ENCODE data around the gene ACYP1. TPM values are rescaled to one million over a fixed set of nuclear protein-coding genes. Genes with fewer than 3 reads are reported as not detected.

ACYP1 gene
- total RNA-seq, 1 donor from 2014 or later, result 42.8 TPM

DNA sequence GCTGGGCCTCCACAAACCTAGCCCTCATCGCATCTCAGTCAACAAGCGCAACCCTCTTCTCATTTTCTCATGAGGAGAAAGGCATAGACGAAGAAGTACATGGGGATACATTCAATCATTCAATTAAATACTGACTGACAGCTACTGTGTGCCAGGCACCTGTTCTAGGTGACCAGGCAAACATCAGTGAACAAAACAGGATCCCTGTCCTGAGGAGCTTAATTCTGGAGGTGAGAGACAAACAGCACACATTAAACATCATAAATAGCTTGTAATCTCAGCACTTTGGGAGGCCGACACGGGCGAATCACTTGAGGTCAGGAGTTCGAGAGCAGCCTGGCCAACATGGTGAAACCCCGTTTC lies 362 bp upstream of the ACYP1 start:
- DNase-seq (ENCODE audit: low spot score), result no peak
- intact Hi-C loops (cut with micrococcal nuclease), result loop anchor here (5.0 kb wide), 1 partner anchor 62 kb away; the partner anchor contains the start of gene EIF2B2
- Mint-ChIP-seq H3K27me3 (ENCODE audit: low read depth) (no peaks in the 10 kb centered on the region), H3K27ac (peak overlapping the region; percentile 94), H3K4me3 (ENCODE audit: low read depth) (peak overlapping the region; percentile 99), H3K36me3 (ENCODE audit: low read depth) (peaks cover 31% of the 10 kb centered on the region), H3K4me1 (ENCODE audit: low read depth) (peaks cover 27% of the 10 kb centered on the region), H3K9me3 (peaks cover 3% of the 10 kb centered on the region)

DNA sequence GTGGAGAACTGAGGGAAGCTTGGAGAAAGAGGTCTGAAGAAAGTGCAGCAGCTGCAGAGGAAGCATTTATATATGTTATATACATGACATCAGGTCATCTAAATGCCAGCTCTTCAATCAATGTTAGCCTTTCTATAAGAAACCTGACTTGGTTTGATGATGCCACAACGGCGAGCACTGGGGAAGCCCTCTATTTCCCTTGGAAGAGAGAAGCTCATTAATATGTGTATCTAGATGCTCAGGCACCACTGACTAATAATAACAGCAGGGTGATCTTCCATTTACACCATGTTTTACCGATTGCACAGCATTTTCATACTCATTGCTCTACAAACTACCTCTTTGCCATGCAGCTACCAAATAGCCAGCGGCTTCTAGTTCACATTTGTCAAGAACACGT lies 811 bp downstream of the ACYP1 start:
- H3K27ac Mint-ChIP-seq, result peak overlapping the region; percentile 94
- peak overlapping the region; percentile 99 for H3K4me3 Mint-ChIP-seq (ENCODE audit: low read depth)
- peaks cover 3% of the 10 kb centered on the region for H3K9me3 Mint-ChIP-seq
- no peak for DNase-seq (ENCODE audit: low spot score)
- peaks cover 27% of the 10 kb centered on the region for H3K4me1 Mint-ChIP-seq (ENCODE audit: low read depth)
- no peaks in the 10 kb centered on the region for H3K27me3 Mint-ChIP-seq (ENCODE audit: low read depth)
- peaks cover 39% of the 10 kb centered on the region for H3K36me3 Mint-ChIP-seq (ENCODE audit: low read depth)
- intact Hi-C loops (cut with micrococcal nuclease), result loop anchor here (1.0 to 5.0 kb wide), 2 partner anchors 12 to 61 kb away; partner anchors contain the start of genes EIF2B2 and MLH3

DNA sequence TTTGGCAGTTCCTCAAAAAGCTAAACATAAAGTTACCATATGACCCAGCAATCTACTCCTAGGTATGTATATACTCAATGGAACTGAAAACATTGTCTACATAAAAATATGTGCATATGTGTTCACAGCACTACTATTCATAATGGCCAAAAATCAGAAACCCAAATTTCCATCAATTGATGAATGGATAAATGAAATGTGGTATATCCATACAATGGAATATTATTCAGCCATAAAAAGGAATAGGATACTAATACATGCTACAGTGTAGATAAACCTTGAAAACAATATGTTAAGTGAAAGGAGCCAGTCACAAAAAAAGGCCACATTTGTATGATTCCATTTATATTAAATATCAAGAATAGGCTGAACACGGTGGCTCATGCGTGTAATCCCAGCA lies 3.4 kb downstream of the ACYP1 start:
- peaks cover 3% of the 10 kb centered on the region for H3K9me3 Mint-ChIP-seq

DNA sequence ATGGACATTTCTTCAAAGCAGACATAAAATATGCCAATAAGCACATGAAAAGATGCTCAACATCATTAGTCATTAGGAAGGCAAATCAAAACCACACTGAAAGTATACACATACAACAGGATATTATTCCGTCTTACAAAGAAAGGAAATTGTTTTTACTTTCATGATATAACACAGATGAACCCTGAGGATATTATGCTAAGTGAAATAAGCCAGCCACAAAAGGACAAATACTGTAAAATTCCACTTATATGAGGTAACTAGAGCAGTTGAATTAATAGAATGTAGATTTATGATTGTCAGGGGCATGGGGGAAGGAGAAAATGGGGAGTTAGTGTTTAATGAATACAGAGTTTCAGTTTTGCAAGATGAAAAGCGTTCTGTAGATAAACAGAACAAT lies 4.2 kb downstream of the ACYP1 start:
- no peak for DNase-seq (ENCODE audit: low spot score)
- H3K4me3 Mint-ChIP-seq (ENCODE audit: low read depth), result no peak overlapping the region
- no peak overlapping the region for H3K27ac Mint-ChIP-seq
- peaks cover 3% of the 10 kb centered on the region for H3K9me3 Mint-ChIP-seq
- intact Hi-C loops (cut with micrococcal nuclease), result loop anchor here (5.0 kb wide), 1 partner anchor 57 kb away; the partner anchor contains the start of gene EIF2B2
- H3K4me1 Mint-ChIP-seq (ENCODE audit: low read depth), result peaks cover 32% of the 10 kb centered on the region
- H3K36me3 Mint-ChIP-seq (ENCODE audit: low read depth), result peaks cover 60% of the 10 kb centered on the region
- no peaks in the 10 kb centered on the region for H3K27me3 Mint-ChIP-seq (ENCODE audit: low read depth)

More for the DNA sequence above, 3.4 kb downstream of the ACYP1 start:
- intact Hi-C loops (cut with micrococcal nuclease), result loop anchor here (5.0 kb wide), 1 partner anchor 58 kb away; the partner anchor contains the start of gene EIF2B2
- Mint-ChIP-seq H3K27ac (no peak overlapping the region), H3K36me3 (ENCODE audit: low read depth) (peaks cover 56% of the 10 kb centered on the region), H3K27me3 (ENCODE audit: low read depth) (no peaks in the 10 kb centered on the region), H3K4me3 (ENCODE audit: low read depth) (no peak overlapping the region), H3K4me1 (ENCODE audit: low read depth) (peaks cover 34% of the 10 kb centered on the region)
- no peak for DNase-seq (ENCODE audit: low spot score)

DNA sequence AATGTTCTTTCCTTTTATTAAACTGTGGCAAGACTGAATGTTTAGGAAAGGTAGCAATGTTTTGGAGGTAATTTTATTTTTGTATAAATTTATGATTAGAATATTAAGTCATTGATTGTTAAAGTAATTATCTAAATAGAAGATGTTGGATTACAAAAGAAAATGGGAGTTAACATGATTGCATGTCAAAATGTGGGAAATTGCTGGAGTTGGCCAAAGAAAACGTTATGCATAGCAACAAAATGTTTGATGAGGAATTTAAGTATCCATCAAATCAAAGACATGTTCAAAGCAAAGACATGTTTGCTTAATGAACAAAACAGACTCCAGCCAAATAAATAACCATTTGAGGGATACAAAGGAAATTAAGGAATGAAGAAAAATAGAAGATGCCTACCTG lies 9.4 kb downstream of the ACYP1 start:
- H3K9me3 Mint-ChIP-seq, result no peaks in the 10 kb centered on the region
- intact Hi-C loops (cut with micrococcal nuclease), result no loop called here
- H3K4me1 Mint-ChIP-seq (ENCODE audit: low read depth), result peaks cover 47% of the 10 kb centered on the region
- DNase-seq (ENCODE audit: low spot score), result no peak
- H3K27me3 Mint-ChIP-seq (ENCODE audit: low read depth), result no peaks in the 10 kb centered on the region
- no peak overlapping the region for H3K27ac Mint-ChIP-seq
- H3K4me3 Mint-ChIP-seq (ENCODE audit: low read depth), result no peak overlapping the region
- H3K36me3 Mint-ChIP-seq (ENCODE audit: low read depth), result peaks cover 63% of the 10 kb centered on the region

DNA sequence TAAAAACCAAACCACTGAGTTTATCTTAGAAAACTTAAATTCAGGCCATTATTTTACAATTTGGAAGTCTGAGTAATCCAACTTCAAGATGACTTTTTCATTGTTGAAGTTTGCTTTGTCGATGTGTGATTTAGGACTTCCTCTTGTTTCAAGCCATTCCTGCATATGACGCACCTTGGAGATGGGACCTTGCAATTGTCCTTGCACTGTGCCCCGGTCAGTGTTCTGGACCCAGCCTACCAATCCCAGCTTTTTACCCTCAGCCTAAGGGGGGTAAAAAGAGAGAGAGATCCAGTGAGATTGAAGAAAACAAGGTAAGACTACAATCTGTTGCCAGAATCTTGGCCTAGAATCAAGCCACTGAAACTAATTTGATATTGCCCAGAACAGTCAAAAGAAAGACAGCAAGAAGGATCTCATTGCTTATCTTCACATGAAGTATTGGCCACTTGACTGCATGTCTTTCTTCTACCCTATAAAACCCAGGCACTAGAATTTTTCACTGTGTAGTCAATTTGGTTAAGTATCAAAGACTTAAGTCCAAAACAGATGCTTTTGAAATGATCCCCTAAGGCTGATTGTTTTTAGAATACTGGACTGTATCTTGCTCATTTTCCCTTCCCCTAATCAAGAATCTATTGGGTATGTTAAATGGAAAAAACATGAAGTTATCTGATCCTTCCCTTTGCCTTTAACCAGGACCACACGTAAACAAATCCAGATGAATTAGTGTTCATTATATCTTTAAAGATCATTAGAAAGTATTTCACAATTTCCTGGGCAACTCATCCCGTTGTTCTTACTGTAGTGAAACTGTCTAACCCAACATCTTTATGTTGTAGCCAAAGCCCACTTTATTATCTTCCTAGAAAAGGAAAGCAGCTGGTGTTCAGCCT lies 10.2 kb downstream of the ACYP1 start:
- peaks cover 64% of the 10 kb centered on the region for H3K36me3 Mint-ChIP-seq (ENCODE audit: low read depth)
- no peak for DNase-seq (ENCODE audit: low spot score)
- H3K27ac Mint-ChIP-seq, result peak overlapping the region; percentile 69
- H3K9me3 Mint-ChIP-seq, result no peaks in the 10 kb centered on the region
- intact Hi-C loops (cut with micrococcal nuclease), result no loop called here
- H3K4me3 Mint-ChIP-seq (ENCODE audit: low read depth), result no peak overlapping the region
- peaks cover 46% of the 10 kb centered on the region for H3K4me1 Mint-ChIP-seq (ENCODE audit: low read depth)
- H3K27me3 Mint-ChIP-seq (ENCODE audit: low read depth), result no peaks in the 10 kb centered on the region

DNA sequence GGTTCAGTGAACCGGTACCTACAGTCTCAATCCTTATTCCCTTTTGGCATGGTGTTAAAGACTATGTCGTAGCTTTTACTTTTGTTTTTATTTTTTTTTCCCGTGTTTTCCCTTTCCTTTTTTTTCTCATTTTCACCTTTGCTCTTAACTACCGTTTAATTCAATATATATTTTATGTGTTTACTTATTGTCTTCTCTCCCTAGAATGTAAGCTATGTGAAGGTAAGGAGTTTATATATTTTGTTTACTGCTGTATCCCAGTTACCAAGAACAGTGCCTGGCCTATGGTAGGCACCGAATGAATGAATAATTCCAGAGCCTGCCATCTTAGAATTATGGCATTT lies 12.3 kb downstream of the ACYP1 start:
- H3K36me3 Mint-ChIP-seq (ENCODE audit: low read depth), result peaks cover 74% of the 10 kb centered on the region

DNA sequence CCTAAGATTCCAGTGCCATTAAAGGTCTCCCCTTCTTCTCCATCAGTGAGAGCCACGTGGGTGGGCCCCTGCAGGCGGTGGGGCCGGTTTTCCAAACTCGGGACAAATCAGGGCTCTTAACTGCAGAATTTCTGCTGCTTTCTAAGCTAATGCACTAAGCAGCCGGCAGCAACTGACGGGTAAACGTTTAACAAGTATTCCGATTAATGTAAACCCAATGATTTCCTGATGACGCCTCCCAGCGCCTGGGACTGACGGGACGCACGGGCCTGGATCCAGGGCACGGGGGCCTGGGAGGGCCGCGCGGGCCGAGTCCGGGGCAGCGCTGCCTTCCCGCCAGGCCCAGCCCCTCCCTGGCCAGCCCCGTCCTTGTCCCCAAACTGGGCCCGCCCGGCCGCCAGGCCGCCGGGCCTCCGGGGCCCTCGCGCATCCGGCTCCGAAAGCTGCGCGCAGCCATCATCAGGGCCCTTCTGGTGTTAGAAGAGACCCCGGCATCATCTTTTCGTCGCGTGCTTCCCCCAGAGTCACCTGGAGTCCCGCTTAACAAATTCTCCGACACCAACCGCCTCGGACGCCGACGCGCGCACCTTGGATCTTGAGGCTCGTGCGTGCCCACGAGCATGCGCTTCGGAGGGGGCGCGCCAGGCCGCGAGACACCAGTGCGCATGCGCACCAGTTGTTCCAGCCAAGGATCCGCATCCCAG lies 12.8 kb downstream of the ACYP1 start, which contains the start of gene MLH3:
TSS of gene MLH3 (minus strand) at position 616 of the 704 bp plus-strand sequence. CDS start 1,812 bp downstream, outside the sequence.
- H3K4me1 Mint-ChIP-seq (ENCODE audit: low read depth), result peaks cover 64% of the 10 kb centered on the region
- H3K36me3 Mint-ChIP-seq (ENCODE audit: low read depth), result peaks cover 75% of the 10 kb centered on the region
- DNase-seq (ENCODE audit: low spot score), result peak; percentile 73
- no peaks in the 10 kb centered on the region for H3K9me3 Mint-ChIP-seq
- H3K27ac Mint-ChIP-seq, result peak within 1 kb of the TSS; percentile 93
- H3K27me3 Mint-ChIP-seq (ENCODE audit: low read depth), result no peaks in the 10 kb centered on the region
- intact Hi-C loops (cut with micrococcal nuclease), result loop anchor here (1.0 kb wide), 1 partner anchor 12 kb away; no protein-coding TSS in a partner anchor
- peak within 1 kb of the TSS; percentile 88 for H3K4me3 Mint-ChIP-seq (ENCODE audit: low read depth)

More for the DNA sequence above, 12.3 kb downstream of the ACYP1 start:
- Mint-ChIP-seq H3K27ac (peak overlapping the region; percentile 93), H3K4me1 (ENCODE audit: low read depth) (peaks cover 64% of the 10 kb centered on the region), H3K9me3 (no peaks in the 10 kb centered on the region), H3K27me3 (ENCODE audit: low read depth) (no peaks in the 10 kb centered on the region), H3K4me3 (ENCODE audit: low read depth) (peak overlapping the region; percentile 88)
- no peak for DNase-seq (ENCODE audit: low spot score)
- intact Hi-C loops (cut with micrococcal nuclease), result loop anchor here (1.0 kb wide), 1 partner anchor 12 kb away; no protein-coding TSS in a partner anchor

DNA sequence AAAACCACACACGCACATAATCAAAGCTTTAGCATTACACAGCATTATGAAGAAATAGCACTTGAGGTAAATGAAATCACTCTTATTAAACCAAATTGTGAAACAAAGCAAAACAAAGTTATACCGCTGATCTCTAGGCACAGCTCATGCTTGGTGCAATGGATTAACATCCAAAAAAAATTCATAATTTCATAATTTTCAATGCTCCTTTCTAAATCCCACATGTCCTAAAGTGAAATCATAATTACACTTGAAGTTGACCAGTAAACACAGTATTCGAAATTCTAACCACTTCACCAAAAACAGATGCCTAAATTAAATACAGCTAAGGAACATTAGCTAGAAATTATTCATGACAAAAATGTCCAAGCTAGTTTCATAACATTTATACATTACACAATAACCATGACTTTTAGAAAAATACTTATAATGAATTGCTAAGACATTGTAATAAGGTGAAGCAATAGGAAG lies 14.1 kb downstream of the ACYP1 start:
- DNase-seq (ENCODE audit: low spot score), result no peak
- Mint-ChIP-seq H3K9me3 (no peaks in the 10 kb centered on the region), H3K4me1 (ENCODE audit: low read depth) (peaks cover 62% of the 10 kb centered on the region), H3K27ac (no peak overlapping the region), H3K4me3 (ENCODE audit: low read depth) (peak overlapping the region; percentile 88), H3K27me3 (ENCODE audit: low read depth) (no peaks in the 10 kb centered on the region), H3K36me3 (ENCODE audit: low read depth) (peaks cover 71% of the 10 kb centered on the region)
- intact Hi-C loops (cut with micrococcal nuclease), result loop anchor here (5.0 kb wide), 1 partner anchor 37 kb away; no protein-coding TSS in a partner anchor

DNA sequence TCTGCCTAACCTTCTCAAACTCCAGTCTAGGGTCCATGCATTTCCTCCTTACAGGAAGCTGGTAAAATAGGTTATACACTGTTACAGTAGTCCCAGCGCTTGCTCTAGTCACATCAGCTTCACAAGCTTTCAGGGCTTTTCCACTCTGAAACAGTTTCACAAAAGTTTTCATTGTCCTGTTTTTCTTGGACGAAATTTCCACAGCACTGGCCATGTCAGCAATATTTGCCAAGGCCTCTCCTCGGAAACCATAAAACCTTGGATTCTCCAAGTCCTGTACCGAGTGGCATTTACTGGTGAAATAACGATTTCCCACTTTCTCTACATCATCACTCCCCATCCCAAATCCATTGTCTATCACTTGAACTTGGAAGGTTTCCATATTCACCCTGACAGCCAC lies 14.7 kb downstream of the ACYP1 start:
- peaks cover 66% of the 10 kb centered on the region for H3K4me1 Mint-ChIP-seq (ENCODE audit: low read depth)
- H3K27me3 Mint-ChIP-seq (ENCODE audit: low read depth), result no peaks in the 10 kb centered on the region
- H3K4me3 Mint-ChIP-seq (ENCODE audit: low read depth), result no peak overlapping the region
- H3K36me3 Mint-ChIP-seq (ENCODE audit: low read depth), result peaks cover 72% of the 10 kb centered on the region
- H3K27ac Mint-ChIP-seq, result no peak overlapping the region
- no peaks in the 10 kb centered on the region for H3K9me3 Mint-ChIP-seq
- DNase-seq (ENCODE audit: low spot score), result no peak
- intact Hi-C loops (cut with micrococcal nuclease), result loop anchor here (5.0 kb wide), 1 partner anchor 37 kb away; no protein-coding TSS in a partner anchor

DNA sequence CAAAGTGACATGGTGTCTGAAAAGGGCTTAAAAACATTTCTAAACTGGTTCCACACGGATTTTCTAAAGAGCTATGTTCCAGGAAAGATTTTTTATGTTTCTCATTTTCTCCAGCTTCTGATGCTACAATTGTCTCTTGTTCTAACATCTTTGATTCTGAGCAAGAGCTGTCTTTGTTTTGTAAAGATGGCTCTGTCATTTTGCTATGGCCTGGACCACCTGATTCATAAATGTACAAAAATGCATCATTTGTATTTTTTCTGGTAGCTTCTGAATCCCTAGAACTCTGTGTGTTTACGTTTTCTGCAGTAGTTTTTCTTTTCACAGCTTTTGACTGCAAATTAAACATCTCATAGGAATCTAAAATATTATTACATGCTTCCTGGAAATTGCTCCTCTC lies 15.7 kb downstream of the ACYP1 start:
- Mint-ChIP-seq H3K4me3 (ENCODE audit: low read depth) (no peak overlapping the region), H3K4me1 (ENCODE audit: low read depth) (peaks cover 56% of the 10 kb centered on the region), H3K36me3 (ENCODE audit: low read depth) (peaks cover 67% of the 10 kb centered on the region), H3K9me3 (no peaks in the 10 kb centered on the region), H3K27ac (no peak overlapping the region), H3K27me3 (ENCODE audit: low read depth) (no peaks in the 10 kb centered on the region)
- no peak for DNase-seq (ENCODE audit: low spot score)
- intact Hi-C loops (cut with micrococcal nuclease), result loop anchor here (5.0 kb wide), 1 partner anchor 36 kb away; no protein-coding TSS in a partner anchor

DNA sequence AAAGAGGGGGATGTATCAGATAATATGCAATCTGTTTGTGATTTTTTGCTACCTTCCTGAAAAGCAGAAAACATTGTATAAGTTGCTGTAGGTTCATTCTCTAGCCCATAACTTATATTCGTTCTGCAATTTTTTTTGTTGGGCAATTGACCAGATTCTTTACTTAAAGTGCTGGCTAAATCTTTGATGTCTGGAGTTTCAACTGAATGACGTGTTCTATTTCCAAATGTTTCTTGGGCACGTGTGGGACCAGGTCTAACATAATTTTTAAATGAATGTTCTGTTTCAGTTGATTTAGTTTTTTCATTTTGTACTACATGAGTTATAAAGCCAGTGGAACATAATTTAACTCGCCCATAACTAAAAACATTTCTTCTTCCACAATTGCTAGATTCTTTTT lies 16.3 kb downstream of the ACYP1 start:
- H3K4me1 Mint-ChIP-seq (ENCODE audit: low read depth), result peaks cover 50% of the 10 kb centered on the region
- intact Hi-C loops (cut with micrococcal nuclease), result loop anchor here (5.0 kb wide), 1 partner anchor 35 kb away; no protein-coding TSS in a partner anchor
- no peaks in the 10 kb centered on the region for H3K27me3 Mint-ChIP-seq (ENCODE audit: low read depth)
- H3K9me3 Mint-ChIP-seq, result no peaks in the 10 kb centered on the region
- no peak for DNase-seq (ENCODE audit: low spot score)
- H3K36me3 Mint-ChIP-seq (ENCODE audit: low read depth), result peaks cover 63% of the 10 kb centered on the region
- no peak overlapping the region for H3K4me3 Mint-ChIP-seq (ENCODE audit: low read depth)
- no peak overlapping the region for H3K27ac Mint-ChIP-seq
